Measurements from ENCODE around the gene NTRK1.

GRCh38 chr1:156886583-156887281 lies 26.1 kb downstream of the NTRK1 start:
- TF ChIP-seq ZNF707 (tag by site-specific recombination; IDR thresholded peaks at IDR 0.05) (no peak), CTCF (tag by site-specific recombination; IDR thresholded peaks at IDR 0.05) (no peak), ZFP41 (tag by site-specific recombination; IDR thresholded peaks at IDR 0.05; ENCODE audit: borderline replicate concordance) (no peak), MZF1 (tag by site-specific recombination; IDR thresholded peaks at IDR 0.05; ENCODE audit: borderline replicate concordance) (no peak), ZNF416 (tag by site-specific recombination; IDR thresholded peaks at IDR 0.05) (no peak), KLF17 (tag by site-specific recombination; IDR thresholded peaks at IDR 0.05) (no peak), ZNF791 (tag by site-specific recombination; IDR thresholded peaks at IDR 0.05) (no peak), RBAK (tag by site-specific recombination; IDR thresholded peaks at IDR 0.05) (no peak), AEBP2 (tag by site-specific recombination; IDR thresholded peaks at IDR 0.05; ENCODE audit: borderline replicate concordance) (no peak), ZNF596 (tag by site-specific recombination; IDR thresholded peaks at IDR 0.05) (peak; percentile 36; the same call in 1 of the 2 replicates), ZFP3 (tag by site-specific recombination; IDR thresholded peaks at IDR 0.05; ENCODE audit: low read depth) (no peak), GLI2 (tag by site-specific recombination; IDR thresholded peaks at IDR 0.05; ENCODE audit: borderline replicate concordance, low read depth) (no peak)

Data from HEK293 (cell line).